Ishikawa (cell line): ENCODE results near the gene FGF23.

ENCODE experiments used
- CEBPB ChIP-seq: IDR thresholded peaks from 2 replicates; pipeline ENCODE4 v1.6.1; 2012
- CREB1 ChIP-seq: IDR thresholded peaks from 2 replicates; pipeline ENCODE4 v1.6.1; 2012; ENCODE audit warnings: low read depth
- EGR1 ChIP-seq: IDR thresholded peaks from 2 replicates; pipeline ENCODE4 v1.6.1; 2012
- EP300 ChIP-seq: IDR thresholded peaks from 2 replicates; pipeline ENCODE4 v1.6.1; 2012; ENCODE audit warnings: borderline replicate concordance
- FOXM1 ChIP-seq: IDR thresholded peaks from 2 replicates; pipeline ENCODE4 v1.6.1; 2012; ENCODE audit warnings: low read depth, borderline replicate concordance
- NFIC ChIP-seq: IDR thresholded peaks from 2 replicates; pipeline ENCODE4 v1.6.1; 2012
- RAD21 ChIP-seq: IDR thresholded peaks from 2 replicates; pipeline ENCODE4 v1.6.1; 2012; ENCODE audit warnings: low read depth
- TAF1 ChIP-seq: IDR thresholded peaks from 2 replicates; pipeline ENCODE4 v1.6.1; 2012; ENCODE audit warnings: low read depth, mild to moderate bottlenecking
- TCF12 ChIP-seq: IDR thresholded peaks from 2 replicates; pipeline ENCODE4 v1.6.1; 2012; ENCODE audit warnings: low read depth
- TEAD4 ChIP-seq: IDR thresholded peaks from 2 replicates; pipeline ENCODE4 v1.6.1; 2012
- YY1 ChIP-seq: IDR thresholded peaks from 2 replicates; pipeline ENCODE4 v1.6.1; 2012; ENCODE audit warnings: low read depth
- ZBTB7A ChIP-seq: IDR thresholded peaks from 2 replicates; pipeline ENCODE4 v1.6.1; 2012; ENCODE audit warnings: low read depth
- TF ChIP-seq, protein P1 (sequence below): IDR thresholded peaks from 2 replicates; pipeline ENCODE4 v1.6.1; 2012
- TF ChIP-seq, protein P2 (sequence below): IDR thresholded peaks from 2 replicates; pipeline ENCODE4 v1.6.1; 2012; ENCODE audit warnings: low read depth, mild to moderate bottlenecking
- TF ChIP-seq, protein P3 (sequence below): IDR thresholded peaks from 2 replicates; pipeline ENCODE4 v1.6.1; 2012

The FGF23 gene

DNA sequence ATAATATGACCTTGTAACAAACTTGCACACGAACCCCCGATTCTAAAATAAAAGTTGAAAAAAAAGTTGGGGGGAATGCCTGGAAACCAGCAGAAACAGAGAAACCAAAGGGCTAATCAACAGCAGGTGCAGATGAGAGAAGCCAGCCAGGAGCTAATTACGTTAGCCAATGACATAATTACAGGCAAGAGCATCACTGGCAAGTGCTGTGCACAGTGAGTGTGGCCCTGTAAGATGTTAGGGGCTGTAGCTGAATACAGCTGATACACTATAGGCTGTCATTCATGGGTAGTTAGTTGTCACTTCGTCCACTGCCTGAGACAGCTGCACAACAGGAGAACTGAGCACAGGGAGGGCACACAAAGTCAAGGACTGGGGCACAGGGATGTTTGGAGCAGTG is 7.3 kb upstream of the FGF23 start:
- TF ChIP-seq RAD21 (no peak), EP300 (no peak), TAF1 (no peak), YY1 (no peak)
- TF ChIP-seq, protein P1, sequence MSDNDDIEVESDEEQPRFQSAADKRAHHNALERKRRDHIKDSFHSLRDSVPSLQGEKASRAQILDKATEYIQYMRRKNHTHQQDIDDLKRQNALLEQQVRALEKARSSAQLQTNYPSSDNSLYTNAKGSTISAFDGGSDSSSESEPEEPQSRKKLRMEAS: no peak
- TF ChIP-seq, protein P2, sequence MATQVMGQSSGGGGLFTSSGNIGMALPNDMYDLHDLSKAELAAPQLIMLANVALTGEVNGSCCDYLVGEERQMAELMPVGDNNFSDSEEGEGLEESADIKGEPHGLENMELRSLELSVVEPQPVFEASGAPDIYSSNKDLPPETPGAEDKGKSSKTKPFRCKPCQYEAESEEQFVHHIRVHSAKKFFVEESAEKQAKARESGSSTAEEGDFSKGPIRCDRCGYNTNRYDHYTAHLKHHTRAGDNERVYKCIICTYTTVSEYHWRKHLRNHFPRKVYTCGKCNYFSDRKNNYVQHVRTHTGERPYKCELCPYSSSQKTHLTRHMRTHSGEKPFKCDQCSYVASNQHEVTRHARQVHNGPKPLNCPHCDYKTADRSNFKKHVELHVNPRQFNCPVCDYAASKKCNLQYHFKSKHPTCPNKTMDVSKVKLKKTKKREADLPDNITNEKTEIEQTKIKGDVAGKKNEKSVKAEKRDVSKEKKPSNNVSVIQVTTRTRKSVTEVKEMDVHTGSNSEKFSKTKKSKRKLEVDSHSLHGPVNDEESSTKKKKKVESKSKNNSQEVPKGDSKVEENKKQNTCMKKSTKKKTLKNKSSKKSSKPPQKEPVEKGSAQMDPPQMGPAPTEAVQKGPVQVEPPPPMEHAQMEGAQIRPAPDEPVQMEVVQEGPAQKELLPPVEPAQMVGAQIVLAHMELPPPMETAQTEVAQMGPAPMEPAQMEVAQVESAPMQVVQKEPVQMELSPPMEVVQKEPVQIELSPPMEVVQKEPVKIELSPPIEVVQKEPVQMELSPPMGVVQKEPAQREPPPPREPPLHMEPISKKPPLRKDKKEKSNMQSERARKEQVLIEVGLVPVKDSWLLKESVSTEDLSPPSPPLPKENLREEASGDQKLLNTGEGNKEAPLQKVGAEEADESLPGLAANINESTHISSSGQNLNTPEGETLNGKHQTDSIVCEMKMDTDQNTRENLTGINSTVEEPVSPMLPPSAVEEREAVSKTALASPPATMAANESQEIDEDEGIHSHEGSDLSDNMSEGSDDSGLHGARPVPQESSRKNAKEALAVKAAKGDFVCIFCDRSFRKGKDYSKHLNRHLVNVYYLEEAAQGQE: no peak

DNA sequence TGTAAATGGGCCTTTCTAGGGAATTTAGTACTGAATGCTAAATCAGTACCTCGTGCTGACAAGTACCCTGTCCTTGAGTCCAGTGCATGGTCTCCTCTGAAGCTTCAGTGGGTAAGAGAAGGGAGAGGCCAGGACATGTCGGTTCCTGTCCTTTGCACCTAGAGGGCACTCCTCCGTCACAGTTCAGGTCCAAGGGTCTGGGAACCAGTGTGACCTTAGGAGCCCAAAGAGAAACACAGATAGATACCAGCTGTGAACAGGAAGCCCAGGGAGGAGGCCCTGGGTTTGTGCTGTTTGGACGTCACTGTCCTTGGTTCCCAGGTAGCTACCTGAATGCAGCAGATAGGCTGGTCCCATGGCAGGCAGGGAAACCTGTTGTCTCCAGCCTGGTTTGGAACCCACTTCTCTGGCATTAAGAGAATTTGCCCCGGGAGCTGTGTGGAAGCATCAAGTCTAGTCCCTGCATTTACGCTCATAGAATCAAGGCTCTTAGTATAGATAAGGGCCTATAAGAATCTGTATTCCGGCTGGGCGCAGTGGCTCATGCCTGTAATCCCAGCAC is 3.9 kb upstream of the FGF23 start:
- TF ChIP-seq TCF12: no peak
- peak; percentile 46 for TF ChIP-seq RAD21
- TF ChIP-seq, protein P1: no peak

DNA sequence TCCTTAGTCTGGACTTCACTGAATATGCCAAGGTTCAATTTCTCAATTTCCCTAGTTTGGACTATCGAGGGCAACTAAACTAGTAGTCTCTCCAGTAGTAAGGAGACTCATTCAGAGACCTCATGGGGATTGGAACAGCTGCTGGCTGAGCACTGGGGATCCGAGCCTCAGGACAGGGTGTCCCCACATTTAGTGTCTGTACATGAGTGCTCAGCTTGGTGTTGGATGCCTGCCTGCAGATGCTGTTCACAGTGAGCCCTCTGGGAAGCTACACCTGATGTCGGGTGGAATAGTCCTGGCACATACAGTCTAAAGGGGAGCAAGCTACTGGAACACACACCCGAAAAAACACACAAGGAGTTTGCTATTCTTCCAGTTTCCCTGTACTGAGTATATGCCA is 820 bp upstream of the FGF23 start:
- TF ChIP-seq ZBTB7A (no peak), TEAD4 (no peak), CREB1 (no peak), YY1 (no peak), NFIC (no peak)
- TF ChIP-seq, protein P2: no peak
- TF ChIP-seq, protein P3, sequence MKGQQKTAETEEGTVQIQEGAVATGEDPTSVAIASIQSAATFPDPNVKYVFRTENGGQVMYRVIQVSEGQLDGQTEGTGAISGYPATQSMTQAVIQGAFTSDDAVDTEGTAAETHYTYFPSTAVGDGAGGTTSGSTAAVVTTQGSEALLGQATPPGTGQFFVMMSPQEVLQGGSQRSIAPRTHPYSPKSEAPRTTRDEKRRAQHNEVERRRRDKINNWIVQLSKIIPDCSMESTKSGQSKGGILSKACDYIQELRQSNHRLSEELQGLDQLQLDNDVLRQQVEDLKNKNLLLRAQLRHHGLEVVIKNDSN: no peak
- TF ChIP-seq, protein P1: no peak

DNA sequence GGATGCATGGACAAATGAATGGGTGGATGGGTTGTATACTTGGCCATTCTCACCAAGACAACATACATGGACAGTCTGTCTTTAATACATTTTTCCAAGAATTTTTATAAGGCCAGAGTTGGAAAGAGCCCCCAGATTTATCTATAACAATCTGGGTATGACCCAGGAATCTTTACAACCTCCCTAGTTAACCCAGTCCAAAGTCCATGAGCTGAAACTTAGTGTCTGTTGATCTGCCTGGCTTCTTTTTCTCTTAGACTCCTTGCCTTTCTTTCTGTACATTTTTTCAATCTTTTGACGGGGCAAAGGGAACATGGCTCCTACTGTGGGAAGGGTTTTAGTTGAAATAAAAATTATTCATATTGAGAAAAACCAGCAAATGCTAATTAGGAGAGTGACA is 740 bp downstream of the FGF23 start:
- TF ChIP-seq EGR1: no peak
- no peak for TF ChIP-seq CEBPB
- no peak for TF ChIP-seq TCF12
- no peak for TF ChIP-seq ZBTB7A
- TF ChIP-seq TEAD4: no peak
- TF ChIP-seq EP300: no peak
- TF ChIP-seq, protein P2: no peak
- TF ChIP-seq FOXM1: no peak
- no peak for TF ChIP-seq CREB1

DNA sequence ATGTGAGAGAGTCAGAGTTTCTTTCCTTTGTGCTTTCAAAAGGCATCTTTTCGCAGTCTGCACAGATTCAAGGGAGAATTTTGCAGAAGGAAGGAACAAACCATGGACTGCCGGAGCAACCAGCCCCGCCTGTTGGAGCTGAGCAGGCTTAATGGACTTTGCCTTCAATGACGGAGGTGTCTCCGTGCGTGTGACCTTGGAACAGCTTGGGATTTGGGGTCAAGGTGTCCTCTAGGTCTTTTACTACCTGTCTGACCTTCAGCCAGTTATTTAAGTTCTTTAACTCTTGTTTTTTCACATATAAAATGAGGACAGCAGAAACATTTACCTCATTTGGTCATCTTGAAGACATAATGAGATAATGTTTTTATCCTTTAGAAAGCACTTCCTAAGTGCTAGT is 4.1 kb downstream of the FGF23 start:
- TF ChIP-seq RAD21 (no peak), TEAD4 (no peak), TAF1 (no peak), FOXM1 (no peak), EP300 (no peak), YY1 (no peak)
- TF ChIP-seq, protein P3: no peak
- TF ChIP-seq, protein P1: no peak
